Lower leg skin (tissue), 3 donors: ENCODE data around the gene DGKH.

Experiments
- CTCF ChIP-seq, 3 donors: fragments of 450-650 bp; IDR thresholded peaks; one replicate each; pipeline ENCODE4 v1.5.1; 2016; ENCODE audit warnings: antibody characterized with exemption in 3 of 3, mild to moderate bottlenecking in 3 of 3, moderate library complexity in 2 of 3
- POLR2A ChIP-seq, 2 donors: fragments of 450-650 bp; IDR thresholded peaks; one replicate each; pipeline ENCODE4 v1.6.1; 2016 to 2017; ENCODE audit warnings: antibody characterized with exemption in 2 of 2, mild to moderate bottlenecking in 1 of 2, moderate library complexity in 1 of 2

- no peak for TF ChIP-seq CTCF (IDR thresholded peaks at IDR 0.05)
- TF ChIP-seq POLR2A (IDR thresholded peaks at IDR 0.05) = no peak
These were observed 2.0 kb upstream of the DGKH start for GRCh38 chr13:42046448-42046847.
